Stimulated activated naive CD8-positive, alpha-beta T cell treated with anti-CD3 and anti-CD28 coated beads, Interleukin-15, Interleukin-2, amounts not matched to agents 100 ng/mL and 50 ng/mL, for 24 hours (primary cell): ENCODE results near the gene HNF4A.

ENCODE experiments used
- H3K27ac Mint-ChIP-seq: one replicate; pipeline ENCODE4 v1.8.0; 2021; ENCODE audit warnings: mild to moderate bottlenecking, mixed read lengths
- H3K27me3 Mint-ChIP-seq: one replicate; pipeline ENCODE4 v1.8.0; 2021; ENCODE audit warnings: mixed read lengths
- H3K36me3 Mint-ChIP-seq: one replicate; pipeline ENCODE4 v1.8.0; 2021; ENCODE audit warnings: low read depth, mixed read lengths
- H3K4me1 Mint-ChIP-seq: one replicate; pipeline ENCODE4 v1.8.0; 2021; ENCODE audit warnings: low read depth, mixed read lengths
- H3K4me3 Mint-ChIP-seq: one replicate; pipeline ENCODE4 v1.8.0; 2021; ENCODE audit warnings: mild to moderate bottlenecking, mixed read lengths
- H3K9me3 Mint-ChIP-seq: one replicate; pipeline ENCODE4 v1.8.0; 2021; ENCODE audit warnings: mixed read lengths

Gene HNF4A

DNA sequence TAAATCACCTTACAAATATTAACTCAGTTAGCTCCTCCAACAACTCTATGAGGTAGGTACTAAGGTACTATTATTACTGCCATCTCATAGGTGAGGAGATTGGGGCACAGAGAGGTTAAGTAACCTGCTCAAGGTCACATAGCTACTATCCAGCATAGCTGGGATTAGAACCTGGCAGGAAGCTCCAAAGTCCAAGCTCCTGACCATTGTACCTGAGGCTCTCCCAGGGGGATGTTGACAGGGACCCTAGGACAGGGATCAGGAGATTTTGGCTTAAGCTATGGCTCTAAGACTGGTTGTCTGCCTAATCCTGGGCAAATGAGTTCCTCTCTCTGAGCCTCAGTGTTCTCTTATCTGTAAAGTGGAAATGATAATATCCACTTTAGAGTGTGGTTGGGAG is 59.3 kb downstream of the HNF4A start:
- Mint-ChIP-seq H3K36me3 (no peaks in the 10 kb centered on the region), H3K9me3 (no peaks in the 10 kb centered on the region), H3K27ac (no peak overlapping the region), H3K4me1 (no peaks in the 10 kb centered on the region), H3K4me3 (no peak overlapping the region), H3K27me3 (no peaks in the 10 kb centered on the region)

DNA sequence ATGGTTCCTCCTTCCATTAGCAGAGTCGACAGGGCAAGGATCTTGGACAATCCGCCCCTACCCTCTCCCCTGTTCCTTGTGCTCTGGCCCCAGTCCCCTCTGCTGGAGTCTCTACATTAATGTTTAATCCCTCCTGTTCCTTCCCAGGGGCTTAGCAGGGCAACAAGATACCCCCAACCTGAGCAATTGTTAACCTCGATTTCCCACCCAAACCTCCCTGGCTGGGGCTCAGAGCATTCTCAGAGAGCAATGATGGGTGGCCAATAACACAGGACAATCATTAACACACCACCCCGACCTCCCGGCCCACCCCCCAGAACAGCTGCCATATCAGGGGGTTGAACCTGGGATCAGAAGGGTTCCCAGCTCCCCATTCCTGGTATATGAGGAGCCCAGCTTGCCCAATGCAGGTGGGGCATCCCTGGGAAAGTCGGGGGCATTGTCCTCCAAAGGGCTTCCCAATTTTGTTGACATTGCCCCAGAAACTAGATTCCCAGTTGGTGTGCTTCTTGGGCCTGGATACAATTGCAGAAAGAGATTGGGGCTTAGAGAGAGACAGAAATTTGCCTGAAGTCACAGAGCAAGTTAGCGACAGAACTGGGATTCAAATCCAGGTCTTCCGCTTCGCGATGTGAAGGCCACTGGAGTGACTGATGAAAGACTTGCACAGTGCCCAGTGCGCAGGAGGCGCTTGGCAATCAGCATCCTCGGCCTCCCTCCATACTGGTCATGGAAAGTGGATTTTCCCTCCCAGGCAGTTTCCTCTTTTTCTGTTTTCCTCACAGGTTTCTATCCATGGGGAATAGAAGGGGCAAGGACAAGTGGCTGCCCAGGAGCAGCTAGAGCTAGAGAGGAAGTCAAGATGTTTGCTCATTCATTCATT is 60.6 kb downstream of the HNF4A start:
- Mint-ChIP-seq H3K27me3 (peaks cover 3% of the 10 kb centered on the region), H3K4me3 (no peak overlapping the region), H3K27ac (no peak overlapping the region), H3K4me1 (no peaks in the 10 kb centered on the region), H3K36me3 (no peaks in the 10 kb centered on the region), H3K9me3 (no peaks in the 10 kb centered on the region)

DNA sequence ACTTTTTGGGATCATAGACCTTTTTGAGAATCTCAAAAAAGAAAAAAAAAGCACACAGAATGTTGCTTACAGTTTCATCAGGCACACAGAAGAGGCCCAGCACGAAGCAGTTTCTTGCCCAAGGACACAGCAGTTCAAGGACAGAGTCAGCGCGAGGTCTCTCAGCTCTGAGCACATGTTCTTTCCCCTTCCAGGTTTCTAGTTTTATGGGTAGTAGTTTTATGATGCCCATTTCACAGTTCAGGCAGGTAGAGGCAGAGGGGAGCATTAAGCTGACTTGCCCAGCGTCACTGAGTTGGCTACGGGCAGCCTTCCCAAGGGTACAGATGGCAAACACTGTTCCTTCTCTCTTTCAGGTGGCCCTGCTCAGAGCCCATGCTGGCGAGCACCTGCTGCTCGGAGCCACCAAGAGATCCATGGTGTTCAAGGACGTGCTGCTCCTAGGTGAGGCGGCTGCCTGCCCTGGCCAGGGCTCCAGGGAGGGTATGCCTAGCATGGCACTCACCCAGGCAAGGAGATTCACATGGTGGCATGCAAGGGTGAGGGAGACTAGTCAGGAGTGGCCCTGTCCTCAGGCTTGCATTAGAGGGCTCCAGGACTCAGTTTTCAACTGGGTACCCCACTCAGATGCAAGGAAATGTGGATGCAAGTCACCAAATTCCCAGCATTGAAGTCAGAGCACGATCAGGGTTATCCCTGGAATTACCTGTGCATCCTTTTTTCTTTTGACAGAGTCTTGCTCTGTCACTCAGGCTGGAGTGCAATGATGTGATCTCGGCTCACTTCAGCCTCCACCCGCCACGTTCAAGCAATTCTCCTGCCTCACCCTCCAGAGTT is 62.8 kb downstream of the HNF4A start:
- peaks cover 3% of the 10 kb centered on the region for H3K27me3 Mint-ChIP-seq
- no peak overlapping the region for H3K27ac Mint-ChIP-seq
- H3K36me3 Mint-ChIP-seq, result no peaks in the 10 kb centered on the region
- H3K4me1 Mint-ChIP-seq, result no peaks in the 10 kb centered on the region
- H3K9me3 Mint-ChIP-seq, result no peaks in the 10 kb centered on the region
- H3K4me3 Mint-ChIP-seq, result no peak overlapping the region

DNA sequence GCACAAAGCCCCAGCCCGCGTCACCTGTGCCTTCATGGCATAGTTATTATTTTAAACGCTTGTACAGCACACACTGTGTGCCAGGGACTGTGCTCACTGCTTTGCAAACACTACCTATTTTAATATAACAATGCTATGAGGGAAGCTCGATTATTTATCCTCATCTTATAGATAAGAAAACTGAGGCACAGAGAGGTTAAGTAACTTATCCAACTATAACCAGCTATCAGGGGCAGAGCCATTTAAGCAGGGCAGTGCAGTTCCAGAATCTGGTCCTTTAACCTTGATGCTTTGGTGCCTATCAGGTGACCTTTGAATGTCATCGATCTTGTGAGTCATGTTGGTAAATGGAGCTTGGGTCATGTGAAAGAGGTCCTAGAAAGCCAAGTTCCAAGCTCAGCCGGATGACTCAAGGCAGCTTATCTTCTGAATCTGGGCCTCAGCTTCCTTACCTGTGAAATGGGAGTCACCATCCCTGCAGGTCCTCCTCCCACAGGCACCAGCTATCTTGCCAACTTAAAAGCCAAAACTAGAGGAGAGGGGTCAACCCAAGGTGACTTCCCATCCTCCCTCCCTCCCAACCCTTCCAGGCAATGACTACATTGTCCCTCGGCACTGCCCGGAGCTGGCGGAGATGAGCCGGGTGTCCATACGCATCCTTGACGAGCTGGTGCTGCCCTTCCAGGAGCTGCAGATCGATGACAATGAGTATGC is 63.8 kb downstream of the HNF4A start:
- no peak overlapping the region for H3K27ac Mint-ChIP-seq
- H3K4me1 Mint-ChIP-seq, result no peaks in the 10 kb centered on the region
- H3K4me3 Mint-ChIP-seq, result no peak overlapping the region
- no peaks in the 10 kb centered on the region for H3K9me3 Mint-ChIP-seq
- H3K27me3 Mint-ChIP-seq, result peaks cover 6% of the 10 kb centered on the region
- H3K36me3 Mint-ChIP-seq, result no peaks in the 10 kb centered on the region

DNA sequence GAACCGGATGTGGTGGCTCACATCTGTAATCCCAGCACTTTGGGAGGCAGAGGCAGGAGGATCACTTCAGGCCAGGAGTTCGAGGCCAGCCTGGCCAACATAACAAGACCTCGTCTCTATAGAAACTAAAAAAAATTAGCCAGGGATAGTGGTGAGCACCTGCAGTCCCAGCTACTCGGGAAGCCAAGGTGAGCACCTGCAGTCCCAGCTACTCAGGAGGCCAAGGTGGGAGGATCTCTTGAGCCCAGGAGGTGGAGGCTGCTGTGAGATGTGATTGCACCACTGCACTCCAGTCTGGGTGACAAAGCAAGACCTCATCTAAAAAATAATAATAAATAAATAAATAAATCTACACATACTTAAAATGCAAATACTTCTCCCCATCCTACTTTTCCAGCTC is 65.0 kb downstream of the HNF4A start:
- H3K9me3 Mint-ChIP-seq, result no peaks in the 10 kb centered on the region
- H3K36me3 Mint-ChIP-seq, result no peaks in the 10 kb centered on the region
- H3K4me3 Mint-ChIP-seq, result no peak overlapping the region
- H3K27me3 Mint-ChIP-seq, result peaks cover 6% of the 10 kb centered on the region
- no peak overlapping the region for H3K27ac Mint-ChIP-seq
- H3K4me1 Mint-ChIP-seq, result no peaks in the 10 kb centered on the region

DNA sequence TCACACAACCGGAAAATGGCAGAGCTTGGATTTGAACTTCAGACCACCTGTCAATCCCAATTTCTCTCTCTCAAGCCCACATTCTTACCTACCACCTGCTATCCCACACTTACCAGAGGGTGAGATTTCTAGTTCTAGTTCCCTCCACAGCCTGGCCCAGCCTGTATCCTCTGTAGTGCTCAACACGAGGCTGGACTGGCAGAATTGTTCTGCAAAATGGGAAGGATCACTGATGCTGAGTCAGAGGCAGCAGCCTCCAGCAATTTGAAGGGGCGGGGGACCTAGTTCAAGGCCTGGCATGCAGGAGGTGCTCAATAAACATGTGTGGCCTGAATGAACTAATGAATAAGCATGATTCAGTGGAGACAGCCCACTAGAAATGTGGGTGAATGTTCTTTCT is 66.6 kb downstream of the HNF4A start:
- Mint-ChIP-seq H3K4me1 (no peaks in the 10 kb centered on the region), H3K36me3 (no peaks in the 10 kb centered on the region), H3K27ac (no peak overlapping the region), H3K4me3 (no peak overlapping the region), H3K27me3 (peaks cover 6% of the 10 kb centered on the region), H3K9me3 (no peaks in the 10 kb centered on the region)

DNA sequence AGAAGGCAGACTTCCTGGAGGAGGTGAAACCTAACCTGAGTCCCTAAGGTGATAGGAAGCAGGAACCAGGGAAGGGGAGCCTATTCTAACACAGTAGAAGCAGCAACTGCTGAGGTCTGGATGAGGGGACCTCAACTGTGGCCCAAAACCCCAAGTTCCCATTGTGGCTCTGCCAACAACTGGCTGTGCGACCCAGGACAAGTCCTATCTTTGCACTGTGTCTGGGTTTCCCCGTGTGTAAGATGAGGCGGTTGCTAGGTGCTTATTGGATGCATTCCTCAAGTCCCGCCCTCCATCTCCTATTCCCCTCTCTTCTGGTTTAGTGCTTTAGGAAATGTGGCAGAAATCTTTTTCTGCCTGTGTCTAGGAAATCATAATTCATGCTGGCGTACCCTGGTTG is 68.0 kb downstream of the HNF4A start:
- H3K4me1 Mint-ChIP-seq, result no peaks in the 10 kb centered on the region
- peaks cover 11% of the 10 kb centered on the region for H3K27me3 Mint-ChIP-seq
- no peak overlapping the region for H3K27ac Mint-ChIP-seq
- H3K9me3 Mint-ChIP-seq, result no peaks in the 10 kb centered on the region
- no peak overlapping the region for H3K4me3 Mint-ChIP-seq
- no peaks in the 10 kb centered on the region for H3K36me3 Mint-ChIP-seq

DNA sequence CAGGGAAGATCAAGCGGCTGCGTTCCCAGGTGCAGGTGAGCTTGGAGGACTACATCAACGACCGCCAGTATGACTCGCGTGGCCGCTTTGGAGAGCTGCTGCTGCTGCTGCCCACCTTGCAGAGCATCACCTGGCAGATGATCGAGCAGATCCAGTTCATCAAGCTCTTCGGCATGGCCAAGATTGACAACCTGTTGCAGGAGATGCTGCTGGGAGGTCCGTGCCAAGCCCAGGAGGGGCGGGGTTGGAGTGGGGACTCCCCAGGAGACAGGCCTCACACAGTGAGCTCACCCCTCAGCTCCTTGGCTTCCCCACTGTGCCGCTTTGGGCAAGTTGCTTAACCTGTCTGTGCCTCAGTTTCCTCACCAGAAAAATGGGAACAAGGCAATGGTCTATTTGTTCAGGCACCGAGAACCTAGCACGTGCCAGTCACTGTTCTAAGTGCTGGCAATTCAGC is 68.6 kb downstream of the HNF4A start:
- no peaks in the 10 kb centered on the region for H3K36me3 Mint-ChIP-seq
- no peak overlapping the region for H3K4me3 Mint-ChIP-seq
- H3K27ac Mint-ChIP-seq, result no peak overlapping the region
- H3K27me3 Mint-ChIP-seq, result peaks cover 11% of the 10 kb centered on the region
- no peaks in the 10 kb centered on the region for H3K9me3 Mint-ChIP-seq
- H3K4me1 Mint-ChIP-seq, result no peaks in the 10 kb centered on the region

DNA sequence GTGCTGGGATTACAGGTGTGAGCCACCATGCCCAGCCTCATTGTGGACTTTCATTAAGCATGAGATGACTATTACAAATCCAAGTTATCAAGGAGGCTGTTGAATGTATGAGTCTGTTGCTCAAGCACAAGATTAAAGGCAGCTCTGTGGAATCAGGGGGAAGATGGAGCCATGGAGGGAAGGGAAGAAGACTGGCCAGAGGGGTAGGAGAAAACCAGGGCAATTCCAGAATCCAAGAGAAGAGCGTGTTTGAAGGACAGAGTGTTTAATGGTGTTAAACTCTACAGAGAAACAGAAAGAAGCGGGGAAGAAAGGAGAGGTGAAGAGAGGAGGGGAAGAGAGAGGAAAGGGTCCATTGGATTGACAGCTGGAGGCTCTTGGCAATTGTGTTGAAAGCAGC is 70.4 kb downstream of the HNF4A start:
- Mint-ChIP-seq H3K4me3 (no peak overlapping the region), H3K27ac (no peak overlapping the region)

DNA sequence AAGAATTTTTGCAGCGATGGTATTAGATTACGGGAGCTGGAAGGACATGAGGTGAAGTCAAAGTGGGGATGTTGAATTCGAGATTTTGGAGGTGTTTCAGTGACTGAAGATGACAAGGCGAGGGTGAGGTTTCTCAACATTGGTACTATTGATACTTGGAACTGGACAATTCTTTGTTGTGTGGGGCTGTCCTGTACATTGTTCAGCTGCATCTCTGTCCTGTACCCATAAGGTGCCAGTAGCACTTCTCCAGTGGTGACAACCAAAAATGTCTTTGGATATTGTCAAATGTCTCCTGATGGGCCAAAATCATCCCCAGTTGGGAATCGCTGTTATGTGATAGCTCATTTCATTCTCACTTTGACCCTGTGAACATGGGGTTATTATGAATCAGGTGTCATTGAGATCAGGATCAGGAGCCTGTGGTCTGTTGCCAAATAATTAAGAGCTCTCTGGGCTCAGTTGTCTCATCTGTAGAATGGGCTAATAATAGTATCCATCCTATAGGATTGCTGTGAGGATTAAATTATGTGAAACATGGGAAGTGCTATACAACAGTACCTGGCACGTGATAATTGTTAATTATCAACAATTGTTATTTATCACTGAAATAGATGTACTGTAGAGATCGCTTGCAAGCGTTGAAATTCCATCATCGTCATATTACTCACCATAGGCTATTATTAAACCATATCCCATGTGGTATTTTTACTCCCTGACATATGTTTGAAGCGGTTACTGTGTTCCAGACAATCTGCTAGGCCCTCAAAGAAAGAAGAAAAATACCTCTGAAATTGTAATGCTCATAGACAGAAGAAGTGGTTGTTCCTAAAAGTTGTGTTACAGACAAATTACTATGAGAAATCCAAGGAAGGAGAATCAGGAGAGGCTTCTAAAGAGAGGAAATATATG is 71.6 kb downstream of the HNF4A start:
- no peaks in the 10 kb centered on the region for H3K36me3 Mint-ChIP-seq

More for the DNA sequence above, 70.4 kb downstream of the HNF4A start:
- H3K9me3 Mint-ChIP-seq, result no peaks in the 10 kb centered on the region
- no peaks in the 10 kb centered on the region for H3K4me1 Mint-ChIP-seq
- H3K27me3 Mint-ChIP-seq, result peaks cover 8% of the 10 kb centered on the region
- H3K36me3 Mint-ChIP-seq, result no peaks in the 10 kb centered on the region

DNA sequence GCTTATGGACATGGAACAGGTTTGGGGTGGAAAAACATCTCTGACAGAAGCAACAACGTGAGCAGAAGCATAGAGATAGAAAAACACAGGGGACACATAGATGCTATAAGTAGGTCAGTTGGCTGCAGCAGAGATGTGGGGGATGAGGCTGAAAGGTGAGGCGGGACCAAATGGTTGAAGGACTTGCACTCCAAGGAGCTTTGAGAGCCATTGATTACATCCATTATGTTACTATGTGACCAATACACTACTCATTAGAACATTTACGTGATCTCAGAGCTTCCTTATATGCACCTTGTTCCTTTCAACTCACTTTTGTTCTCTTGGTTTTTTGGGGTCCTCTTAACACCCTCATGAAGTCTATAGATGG is 72.3 kb downstream of the HNF4A start:
- Mint-ChIP-seq H3K9me3 (no peaks in the 10 kb centered on the region), H3K27ac (no peak overlapping the region), H3K27me3 (peaks cover 8% of the 10 kb centered on the region), H3K4me1 (no peaks in the 10 kb centered on the region), H3K4me3 (no peak overlapping the region), H3K36me3 (no peaks in the 10 kb centered on the region)

More for the DNA sequence above, 71.6 kb downstream of the HNF4A start:
- Mint-ChIP-seq H3K9me3 (no peaks in the 10 kb centered on the region), H3K4me3 (no peak overlapping the region), H3K27me3 (peaks cover 8% of the 10 kb centered on the region), H3K27ac (no peak overlapping the region), H3K4me1 (no peaks in the 10 kb centered on the region)

DNA sequence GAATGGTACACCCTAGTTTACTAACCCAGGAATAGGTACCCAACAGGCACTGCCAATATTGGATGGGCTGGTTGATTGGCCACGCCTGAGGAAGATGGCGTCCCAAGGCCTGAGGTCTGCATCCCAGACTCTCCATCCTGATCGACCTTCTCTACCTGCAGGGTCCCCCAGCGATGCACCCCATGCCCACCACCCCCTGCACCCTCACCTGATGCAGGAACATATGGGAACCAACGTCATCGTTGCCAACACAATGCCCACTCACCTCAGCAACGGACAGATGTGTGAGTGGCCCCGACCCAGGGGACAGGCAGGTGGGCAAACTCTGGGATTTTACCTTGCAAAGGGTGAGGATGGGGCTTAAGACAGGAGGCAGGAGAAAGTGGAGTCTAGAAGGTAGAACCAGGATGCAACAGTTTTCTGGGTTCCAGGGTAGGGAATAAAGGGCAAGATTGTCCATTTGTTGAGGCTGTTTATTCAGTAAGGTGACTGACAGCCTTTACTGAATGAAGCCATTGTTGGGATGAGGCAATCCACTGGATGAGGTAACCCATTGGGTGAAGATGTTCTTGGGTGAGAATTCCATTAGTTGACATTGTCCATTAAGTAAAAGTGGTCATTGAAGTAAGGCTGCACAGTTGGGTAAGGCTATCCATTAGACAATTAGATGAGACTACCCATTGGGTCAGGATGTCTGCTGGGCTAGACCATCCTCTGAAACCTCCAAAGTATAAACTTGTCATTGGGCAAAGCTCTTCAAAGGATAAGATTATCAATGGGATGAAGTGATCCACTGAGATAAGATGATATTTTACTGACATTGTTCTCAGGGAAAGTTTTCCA is 72.9 kb downstream of the HNF4A start:
- no peaks in the 10 kb centered on the region for H3K4me1 Mint-ChIP-seq
- H3K36me3 Mint-ChIP-seq, result no peaks in the 10 kb centered on the region
- no peak overlapping the region for H3K4me3 Mint-ChIP-seq
- H3K9me3 Mint-ChIP-seq, result no peaks in the 10 kb centered on the region
- peaks cover 8% of the 10 kb centered on the region for H3K27me3 Mint-ChIP-seq
- H3K27ac Mint-ChIP-seq, result no peak overlapping the region

DNA sequence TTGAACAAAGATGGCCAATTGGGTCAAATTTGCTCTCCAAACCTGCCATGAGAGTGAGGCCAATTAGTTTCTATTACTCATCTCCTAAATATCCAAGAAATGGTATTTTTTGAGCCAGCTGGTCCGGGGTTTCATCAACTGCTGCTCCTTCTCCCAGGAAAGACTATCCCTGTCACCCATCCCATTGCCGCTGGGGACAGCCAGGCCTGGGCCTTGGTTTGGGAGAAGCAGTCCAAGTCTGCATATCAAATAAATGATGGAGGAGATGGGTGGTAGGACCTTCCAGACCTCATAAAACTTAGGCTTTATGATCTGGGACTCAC is 73.5 kb downstream of the HNF4A start:
- Mint-ChIP-seq H3K4me1 (no peaks in the 10 kb centered on the region), H3K27me3 (peaks cover 5% of the 10 kb centered on the region), H3K36me3 (no peaks in the 10 kb centered on the region), H3K9me3 (no peaks in the 10 kb centered on the region), H3K4me3 (no peak overlapping the region), H3K27ac (no peak overlapping the region)
